Measurements from ENCODE around the gene DNAJC30.

Gene DNAJC30

DNA sequence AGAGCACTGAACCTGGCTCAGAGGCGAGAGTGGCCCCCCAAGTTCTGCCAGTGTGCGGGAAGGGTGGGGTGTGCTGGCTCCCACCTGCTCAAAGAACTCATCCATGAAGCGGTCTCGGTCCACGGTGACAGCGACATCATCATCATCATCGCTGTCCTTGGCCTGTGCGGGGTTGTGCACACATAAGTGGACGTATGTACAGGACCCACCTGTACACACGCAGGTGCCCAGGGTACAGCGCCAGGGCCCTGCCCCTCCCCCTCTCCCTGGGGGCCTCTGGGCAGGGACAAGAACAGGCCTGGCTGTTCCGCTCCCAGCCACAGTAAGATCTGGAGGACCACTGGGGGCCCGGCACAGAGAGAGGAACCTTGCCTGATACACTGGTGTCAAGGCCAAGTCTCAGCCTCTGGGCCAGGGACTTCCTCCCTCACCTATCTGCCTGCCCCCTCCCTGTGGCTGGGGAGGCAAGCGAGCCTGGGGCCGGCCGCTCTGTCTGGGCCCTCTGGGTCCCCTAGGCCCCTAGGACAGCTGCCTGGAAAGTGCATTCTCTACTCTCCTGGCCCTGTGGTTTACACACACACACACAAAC is 25.8 kb upstream of the DNAJC30 start:
- no peak overlapping the region for H3K4me3 ChIP-seq (ENCODE audit: low read depth, low read length)
- no peak overlapping the region for H3K27ac ChIP-seq
- H3K27me3 ChIP-seq (ENCODE audit: control insufficient read depth, insufficient read depth, low read length): no peaks in the 10 kb centered on the region
- no peak overlapping the region for H2AFZ ChIP-seq
- no peaks in the 10 kb centered on the region for H3K9me3 ChIP-seq (ENCODE audit: control insufficient read depth, low read length)
- peaks cover 4% of the 10 kb centered on the region for H3K4me1 ChIP-seq
- no peaks in the 10 kb centered on the region for H3K36me3 ChIP-seq (ENCODE audit: control insufficient read depth, insufficient read depth, low read length)
- H3K79me2 ChIP-seq: peaks cover 4% of the 10 kb centered on the region
- TF ChIP-seq, protein P1, sequence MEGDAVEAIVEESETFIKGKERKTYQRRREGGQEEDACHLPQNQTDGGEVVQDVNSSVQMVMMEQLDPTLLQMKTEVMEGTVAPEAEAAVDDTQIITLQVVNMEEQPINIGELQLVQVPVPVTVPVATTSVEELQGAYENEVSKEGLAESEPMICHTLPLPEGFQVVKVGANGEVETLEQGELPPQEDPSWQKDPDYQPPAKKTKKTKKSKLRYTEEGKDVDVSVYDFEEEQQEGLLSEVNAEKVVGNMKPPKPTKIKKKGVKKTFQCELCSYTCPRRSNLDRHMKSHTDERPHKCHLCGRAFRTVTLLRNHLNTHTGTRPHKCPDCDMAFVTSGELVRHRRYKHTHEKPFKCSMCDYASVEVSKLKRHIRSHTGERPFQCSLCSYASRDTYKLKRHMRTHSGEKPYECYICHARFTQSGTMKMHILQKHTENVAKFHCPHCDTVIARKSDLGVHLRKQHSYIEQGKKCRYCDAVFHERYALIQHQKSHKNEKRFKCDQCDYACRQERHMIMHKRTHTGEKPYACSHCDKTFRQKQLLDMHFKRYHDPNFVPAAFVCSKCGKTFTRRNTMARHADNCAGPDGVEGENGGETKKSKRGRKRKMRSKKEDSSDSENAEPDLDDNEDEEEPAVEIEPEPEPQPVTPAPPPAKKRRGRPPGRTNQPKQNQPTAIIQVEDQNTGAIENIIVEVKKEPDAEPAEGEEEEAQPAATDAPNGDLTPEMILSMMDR (IDR thresholded peaks at IDR 0.05): no peak
- H3K9ac ChIP-seq: no peak overlapping the region
- no peak overlapping the region for H3K4me2 ChIP-seq (ENCODE audit: low read length)

DNA sequence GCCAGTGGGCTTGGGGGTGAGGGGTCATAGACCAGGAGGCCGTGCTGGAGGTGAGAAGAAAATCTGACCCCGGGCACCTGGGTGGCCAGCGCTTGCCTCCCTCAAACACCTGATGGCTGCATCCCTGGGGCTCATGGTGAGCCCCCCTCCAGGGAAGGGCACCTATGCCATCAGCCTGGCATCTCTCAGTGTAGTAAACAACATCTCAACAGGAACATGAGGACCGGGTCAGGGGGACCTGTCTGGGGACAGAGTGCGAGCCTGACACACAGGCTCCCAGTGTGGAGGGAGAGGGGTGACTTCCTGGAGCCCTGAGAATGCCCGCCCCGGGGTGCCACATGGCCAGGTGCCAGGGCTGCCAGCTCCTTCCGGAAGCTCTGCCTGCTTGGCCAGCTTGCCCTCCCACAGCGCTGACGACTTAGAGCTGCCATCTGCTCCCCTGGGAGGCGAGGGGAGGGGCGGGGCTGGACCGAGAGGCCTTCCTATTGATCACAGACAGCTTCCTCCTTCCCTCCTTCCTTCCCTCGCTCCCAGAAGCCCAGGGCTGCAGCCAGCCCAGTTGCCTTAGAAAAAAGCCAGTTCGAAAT is 23.9 kb upstream of the DNAJC30 start:
- Histone ChIP-seq H3K9me3 (ENCODE audit: control insufficient read depth, low read length) (no peaks in the 10 kb centered on the region), H3K27ac (no peak overlapping the region), H3K4me3 (ENCODE audit: low read depth, low read length) (no peak overlapping the region)

GRCh38 chr7:73706126-73707044 is 23.1 kb upstream of the DNAJC30 start:
- Histone ChIP-seq H3K27ac (no peak overlapping the region), H3K4me3 (ENCODE audit: low read depth, low read length) (no peak overlapping the region), H3K9ac (no peak overlapping the region), H3K36me3 (ENCODE audit: control insufficient read depth, insufficient read depth, low read length) (no peaks in the 10 kb centered on the region), H3K79me2 (no peaks in the 10 kb centered on the region), H2AFZ (no peak overlapping the region), H3K4me1 (no peaks in the 10 kb centered on the region), H3K27me3 (ENCODE audit: control insufficient read depth, insufficient read depth, low read length) (no peaks in the 10 kb centered on the region), H3K4me2 (ENCODE audit: low read length) (no peak overlapping the region), H3K9me3 (ENCODE audit: control insufficient read depth, low read length) (no peaks in the 10 kb centered on the region)
- TF ChIP-seq, protein P1 (IDR thresholded peaks at IDR 0.05): no peak

More for the DNA sequence above, 23.9 kb upstream of the DNAJC30 start:
- TF ChIP-seq, protein P1 (IDR thresholded peaks at IDR 0.05): no peak
- Histone ChIP-seq H3K9ac (no peak overlapping the region), H2AFZ (no peak overlapping the region), H3K36me3 (ENCODE audit: control insufficient read depth, insufficient read depth, low read length) (no peaks in the 10 kb centered on the region), H3K4me1 (no peaks in the 10 kb centered on the region), H3K4me2 (ENCODE audit: low read length) (no peak overlapping the region), H3K27me3 (ENCODE audit: control insufficient read depth, insufficient read depth, low read length) (no peaks in the 10 kb centered on the region), H3K79me2 (no peaks in the 10 kb centered on the region)

- Histone ChIP-seq H3K9me3 (ENCODE audit: control insufficient read depth, low read length) (no peaks in the 10 kb centered on the region), H3K79me2 (no peaks in the 10 kb centered on the region), H3K27me3 (ENCODE audit: control insufficient read depth, insufficient read depth, low read length) (no peaks in the 10 kb centered on the region), H3K9ac (no peak overlapping the region), H2AFZ (no peak overlapping the region), H3K4me3 (ENCODE audit: low read depth, low read length) (no peak overlapping the region), H3K4me2 (ENCODE audit: low read length) (no peak overlapping the region), H3K27ac (no peak overlapping the region), H3K4me1 (no peaks in the 10 kb centered on the region), H3K36me3 (ENCODE audit: control insufficient read depth, insufficient read depth, low read length) (no peaks in the 10 kb centered on the region)
- TF ChIP-seq, protein P1 (IDR thresholded peaks at IDR 0.05): no peak
These were observed 22.3 kb upstream of the DNAJC30 start for GRCh38 chr7:73705551-73705920.
